Erythroblast (primary cell): ENCODE data around the gene PLXNA2.

Experiments
- GATA1 ChIP-seq: IDR thresholded peaks from 2 replicates; pipeline ENCODE4 v1.6.1; 2011; ENCODE audit warnings: low read depth, mild to moderate bottlenecking, control low read depth, low read length, moderate library complexity
- POLR2A ChIP-seq: IDR thresholded peaks from 2 replicates; pipeline ENCODE4 v1.6.1; 2011; ENCODE audit warnings: mild to moderate bottlenecking, low read length

DNA sequence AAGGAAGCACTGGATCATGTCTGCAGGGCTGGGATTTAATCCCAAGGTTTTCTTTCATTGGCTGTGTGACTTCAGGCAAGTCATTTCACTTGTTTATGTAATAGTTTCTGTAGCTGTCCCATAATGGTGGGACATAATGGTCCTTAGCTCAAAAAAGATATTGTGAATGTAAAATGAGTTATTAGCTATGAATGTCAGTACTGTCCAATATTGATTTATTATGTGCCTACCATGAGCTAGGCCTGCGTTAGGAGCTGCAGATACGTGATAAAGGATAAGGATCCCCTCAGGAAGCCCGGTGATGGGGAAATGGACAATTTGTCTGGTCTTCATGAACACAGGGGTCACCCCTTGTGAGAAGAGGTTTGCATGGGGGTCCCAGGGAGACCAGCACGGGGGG, 95.8 kb downstream of the PLXNA2 start:
- TF ChIP-seq POLR2A: no peak
- no peak for TF ChIP-seq GATA1
